ENCODE data around the gene AK9. TPM values are rescaled to one million over a fixed set of nuclear protein-coding genes. Genes with fewer than 3 reads are reported as not detected.

The AK9 gene
- total RNA-seq, 2 donors from 2014 or later, result 10.4 to 12.3 TPM

GRCh38 chr6:109484122-109484521, 206.9 kb downstream of the AK9 start:
- peak overlapping the region in 1 of 2 donors; percentile 100 for H3K4me3 ChIP-seq
- no peaks in the 10 kb centered on the region for H3K27me3 ChIP-seq
- peaks cover 4% of the 10 kb centered on the region for H3K36me3 ChIP-seq
- TF ChIP-seq, protein P1, sequence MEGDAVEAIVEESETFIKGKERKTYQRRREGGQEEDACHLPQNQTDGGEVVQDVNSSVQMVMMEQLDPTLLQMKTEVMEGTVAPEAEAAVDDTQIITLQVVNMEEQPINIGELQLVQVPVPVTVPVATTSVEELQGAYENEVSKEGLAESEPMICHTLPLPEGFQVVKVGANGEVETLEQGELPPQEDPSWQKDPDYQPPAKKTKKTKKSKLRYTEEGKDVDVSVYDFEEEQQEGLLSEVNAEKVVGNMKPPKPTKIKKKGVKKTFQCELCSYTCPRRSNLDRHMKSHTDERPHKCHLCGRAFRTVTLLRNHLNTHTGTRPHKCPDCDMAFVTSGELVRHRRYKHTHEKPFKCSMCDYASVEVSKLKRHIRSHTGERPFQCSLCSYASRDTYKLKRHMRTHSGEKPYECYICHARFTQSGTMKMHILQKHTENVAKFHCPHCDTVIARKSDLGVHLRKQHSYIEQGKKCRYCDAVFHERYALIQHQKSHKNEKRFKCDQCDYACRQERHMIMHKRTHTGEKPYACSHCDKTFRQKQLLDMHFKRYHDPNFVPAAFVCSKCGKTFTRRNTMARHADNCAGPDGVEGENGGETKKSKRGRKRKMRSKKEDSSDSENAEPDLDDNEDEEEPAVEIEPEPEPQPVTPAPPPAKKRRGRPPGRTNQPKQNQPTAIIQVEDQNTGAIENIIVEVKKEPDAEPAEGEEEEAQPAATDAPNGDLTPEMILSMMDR (IDR thresholded peaks at IDR 0.05), result no peak
- peaks cover 0 to 41% of the 10 kb centered on the region in 2 donors for H3K4me1 ChIP-seq
- no peaks in the 10 kb centered on the region for H3K9me3 ChIP-seq
- peak overlapping the region; percentile 41 to 68 for H3K27ac ChIP-seq
- DNase-seq (ENCODE audit: low spot score), result no peak

DNA sequence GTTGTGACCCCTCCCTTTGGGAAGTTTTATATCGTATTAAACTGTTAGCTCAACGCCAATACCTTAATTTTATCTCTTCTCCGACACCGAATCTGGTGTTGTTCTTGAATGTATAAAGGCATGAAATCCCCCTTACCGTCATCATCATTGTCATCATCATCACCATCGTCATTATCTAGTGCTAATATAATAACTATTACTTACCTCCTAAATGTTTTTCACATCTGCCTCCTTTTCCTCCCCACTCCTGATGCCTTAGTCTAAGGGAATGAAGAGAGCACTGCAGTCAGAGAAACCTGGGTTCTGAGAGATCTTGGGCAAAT, 207.3 kb downstream of the AK9 start:
- TF ChIP-seq, protein P1 (IDR thresholded peaks at IDR 0.05), result no peak
- no peaks in the 10 kb centered on the region for H3K9me3 ChIP-seq
- peaks cover 0 to 46% of the 10 kb centered on the region in 2 donors for H3K4me1 ChIP-seq
- H3K4me3 ChIP-seq, result peak overlapping the region; percentile 80 to 100
- peak overlapping the region; percentile 41 to 68 for H3K27ac ChIP-seq
- H3K36me3 ChIP-seq, result peaks cover 4% of the 10 kb centered on the region
- H3K27me3 ChIP-seq, result no peaks in the 10 kb centered on the region
- no peak for DNase-seq (ENCODE audit: low spot score)

DNA sequence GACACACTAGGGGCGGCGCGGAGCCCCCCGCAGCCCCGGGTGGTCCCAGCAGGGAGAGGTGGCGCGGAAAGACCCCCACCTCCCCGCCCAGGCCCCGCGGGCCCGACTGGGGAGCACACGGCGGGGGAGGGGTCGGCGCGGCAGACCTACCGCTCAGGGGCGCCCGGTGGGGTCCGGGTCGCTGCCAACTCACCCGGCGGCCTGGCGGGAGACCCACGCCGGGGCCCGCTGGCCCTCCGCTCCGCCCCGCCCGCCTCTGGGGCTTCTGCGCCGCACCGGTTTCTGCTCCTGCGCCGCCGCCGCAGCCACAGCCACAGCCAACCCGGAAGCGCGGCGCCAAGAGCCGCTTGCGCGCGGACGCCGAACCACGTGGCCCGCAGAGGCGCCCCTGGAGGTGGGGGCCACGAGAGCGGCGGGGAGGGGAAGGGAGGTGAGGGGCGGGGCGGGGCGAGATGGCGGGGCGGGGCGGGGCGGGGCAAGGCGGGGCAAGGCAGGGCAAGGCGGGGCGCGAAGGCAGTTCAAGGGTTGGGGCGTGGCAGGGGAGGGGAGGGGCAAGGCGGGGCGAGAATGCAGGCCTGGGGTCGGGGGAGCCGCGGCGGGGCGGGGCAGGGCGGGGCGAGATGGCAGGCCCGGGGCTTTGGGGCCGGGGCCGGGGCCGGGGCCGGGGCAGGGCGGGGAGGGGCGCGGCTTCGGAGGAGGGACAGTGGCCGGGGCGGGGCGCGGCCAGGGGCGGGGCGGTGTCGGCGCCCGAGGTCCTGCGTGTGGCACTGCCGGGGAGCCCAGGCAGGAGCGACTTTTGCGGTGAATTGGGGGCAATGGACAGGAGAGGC, 207.9 kb downstream of the AK9 start, which contains the start of gene ZBTB24:
Gene ZBTB24, minus strand, starts transcription at position 315 of the 830 bp plus-strand sequence. CDS start 1,193 bp downstream, outside the sequence.
- H3K4me3 ChIP-seq, result peak within 1 kb of the TSS; percentile 80 to 100
- peaks cover 0 to 48% of the 10 kb centered on the region in 2 donors for H3K4me1 ChIP-seq
- TF ChIP-seq, protein P1 (IDR thresholded peaks at IDR 0.05), result peak in 1 of 2 donors; percentile 27
- no peaks in the 10 kb centered on the region for H3K9me3 ChIP-seq
- H3K27ac ChIP-seq, result peak within 1 kb of the TSS; percentile 73 to 88
- peak; percentile 86 for DNase-seq (ENCODE audit: low spot score)
- H3K27me3 ChIP-seq, result no peaks in the 10 kb centered on the region
- H3K36me3 ChIP-seq, result peaks cover 4% of the 10 kb centered on the region

DNA sequence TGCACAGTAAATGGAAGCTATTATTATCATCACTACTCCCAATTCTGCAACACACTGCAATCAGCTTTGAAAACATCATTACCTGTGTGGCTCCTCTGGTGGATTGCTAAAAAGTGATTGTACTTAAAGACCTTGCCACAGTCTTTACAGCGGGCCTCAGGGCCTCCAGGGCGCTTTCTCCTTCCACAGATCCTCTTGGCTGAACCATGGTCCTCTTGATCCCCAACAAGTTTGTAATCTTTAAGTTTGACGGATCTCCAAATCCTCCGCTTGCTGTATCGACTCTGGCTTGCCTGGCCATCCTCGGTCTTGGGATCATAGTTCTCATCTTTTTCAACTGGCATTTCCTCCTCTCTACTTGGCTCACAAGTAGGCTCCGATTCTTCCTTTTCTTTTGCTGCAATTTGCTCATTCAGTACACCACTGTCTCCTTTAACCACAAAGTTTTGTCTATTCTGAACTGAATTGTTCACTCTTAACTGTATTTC, 210.0 kb downstream of the AK9 start:
- TF ChIP-seq, protein P1 (IDR thresholded peaks at IDR 0.05), result no peak

GRCh38 chr6:109478841-109479624, 212.0 kb downstream of the AK9 start:
- peaks cover 0 to 46% of the 10 kb centered on the region in 2 donors for H3K4me1 ChIP-seq
- no peaks in the 10 kb centered on the region for H3K9me3 ChIP-seq
- peaks cover 35% of the 10 kb centered on the region for H3K36me3 ChIP-seq
- DNase-seq (ENCODE audit: low spot score), result no peak
- H3K27ac ChIP-seq, result no peak overlapping the region
- TF ChIP-seq, protein P1 (IDR thresholded peaks at IDR 0.05), result no peak
- H3K4me3 ChIP-seq, result no peak overlapping the region
- H3K27me3 ChIP-seq, result no peaks in the 10 kb centered on the region

More for the DNA sequence above, 210.0 kb downstream of the AK9 start:
- peaks cover 0 to 48% of the 10 kb centered on the region in 2 donors for H3K4me1 ChIP-seq
- H3K36me3 ChIP-seq, result peaks cover 17% of the 10 kb centered on the region
- no peak overlapping the region for H3K4me3 ChIP-seq
- no peaks in the 10 kb centered on the region for H3K27me3 ChIP-seq
- no peaks in the 10 kb centered on the region for H3K9me3 ChIP-seq
- no peak for DNase-seq (ENCODE audit: low spot score)
- H3K27ac ChIP-seq, result no peak overlapping the region
